Measurements from ENCODE around the gene TNFRSF18. TPM values are rescaled to one million over a fixed set of nuclear protein-coding genes. Genes with fewer than 3 reads are reported as not detected.

Gene TNFRSF18
- total RNA-seq, 1 donor from 2014 or later: 0.98 TPM

GRCh38 chr1:1204998-1205768 lies 1.2 kb downstream of the TNFRSF18 start:
- H3K27me3 ChIP-seq: peaks cover 29% of the 10 kb centered on the region

GRCh38 chr1:1204425-1204920 lies 1.9 kb downstream of the TNFRSF18 start:
- H3K9me3 ChIP-seq: no peaks in the 10 kb centered on the region
- peaks cover 29% of the 10 kb centered on the region for H3K27me3 ChIP-seq
- H3K27ac ChIP-seq: no peak overlapping the region
- peaks cover 6% of the 10 kb centered on the region for H3K4me1 ChIP-seq
- intact Hi-C loops (cut with DNase I): no loop called here
- ATAC-seq (no peak), DNase-seq (no peak)
- no peaks in the 10 kb centered on the region for H3K36me3 ChIP-seq
- no peak for TF ChIP-seq CTCF (IDR thresholded peaks at IDR 0.05)
- no peak overlapping the region for H3K4me3 ChIP-seq

More at GRCh38 chr1:1204998-1205768, 1.2 kb downstream of the TNFRSF18 start:
- DNase-seq: no peak
- Histone ChIP-seq H3K27ac (no peak overlapping the region), H3K36me3 (no peaks in the 10 kb centered on the region), H3K4me3 (no peak overlapping the region), H3K4me1 (peaks cover 6% of the 10 kb centered on the region), H3K9me3 (no peaks in the 10 kb centered on the region)
- intact Hi-C loops (cut with DNase I): no loop called here
- no peak for TF ChIP-seq CTCF (IDR thresholded peaks at IDR 0.05)
- no peak for ATAC-seq

- intact Hi-C loops (cut with DNase I): no loop called here
- DNase-seq: no peak
Measured at GRCh38 chr1:1203561-1204424, 2.6 kb downstream of the TNFRSF18 start.

GRCh38 chr1:1202831-1203560 lies 3.4 kb downstream of the TNFRSF18 start:
- Histone ChIP-seq H3K27me3 (peaks cover 29% of the 10 kb centered on the region), H3K4me3 (no peak overlapping the region), H3K36me3 (no peaks in the 10 kb centered on the region), H3K4me1 (peaks cover 6% of the 10 kb centered on the region), H3K9me3 (no peaks in the 10 kb centered on the region), H3K27ac (no peak overlapping the region)
- intact Hi-C loops (cut with DNase I): no loop called here
- DNase-seq: no peak
- no peak for TF ChIP-seq CTCF (IDR thresholded peaks at IDR 0.05)
- no peak for ATAC-seq

More at GRCh38 chr1:1203561-1204424, 2.6 kb downstream of the TNFRSF18 start:
- H3K27me3 ChIP-seq: peaks cover 29% of the 10 kb centered on the region
- no peaks in the 10 kb centered on the region for H3K36me3 ChIP-seq
- peaks cover 6% of the 10 kb centered on the region for H3K4me1 ChIP-seq
- no peak overlapping the region for H3K4me3 ChIP-seq
- ATAC-seq: no peak
- no peaks in the 10 kb centered on the region for H3K9me3 ChIP-seq
- no peak for TF ChIP-seq CTCF (IDR thresholded peaks at IDR 0.05)
- no peak overlapping the region for H3K27ac ChIP-seq
